Keratinocyte (primary cell): ENCODE measurements around the gene NRBF2. TPM values are rescaled to one million over a fixed set of nuclear protein-coding genes. Genes with fewer than 3 reads are reported as not detected.
"Not testable (repeated sequence)": the region's sequence is repeated elsewhere in the genome, so short reads cannot be mapped to it uniquely, and the experiment has no call there.

ENCODE experiments used
- DNase-seq: peaks from one replicate; pipeline ENCODE4 v3.0.0-alpha.2; 2011; ENCODE audit warnings: low read depth, missing footprints, low spot score
- FAIRE-seq: peaks from 2 replicates; lab custom pipeline; 2011; peaks lifted over from hg19 to GRCh38; lab: Jason Lieb, UNC
- H2AFZ ChIP-seq: 2 replicates; pipeline ENCODE4 v1.6.0; 2012; ENCODE audit warnings: low read length, control low read depth, inconsistent platforms; ENCODE audit not compliant: control insufficient read depth
- H3K27ac ChIP-seq: 2 replicates; pipeline ENCODE4 v1.5.1; 2011; ENCODE audit warnings: low read length; ENCODE audit not compliant: control insufficient read depth, insufficient read depth
- H3K27me3 ChIP-seq: 3 replicates; pipeline ENCODE4 v1.6.0; 2011; ENCODE audit warnings: low read length; ENCODE audit not compliant: control insufficient read depth, insufficient read depth; ENCODE audit errors: extremely low read depth
- H3K36me3 ChIP-seq, 2 experiments: 2 replicates in 1 of 2; 3 replicates in 1 of 2; pipeline ENCODE4 v1.5.1; 2011; ENCODE audit warnings: low read length in 2 of 2, mild to moderate bottlenecking in 1 of 2; ENCODE audit not compliant: control insufficient read depth in 2 of 2, insufficient read depth in 2 of 2; ENCODE audit errors: extremely low read depth in 1 of 2
- H3K4me1 ChIP-seq: 3 replicates; pipeline ENCODE4 v1.5.1; 2011; ENCODE audit warnings: low read length; ENCODE audit not compliant: control insufficient read depth, insufficient read depth; ENCODE audit errors: extremely low read depth
- H3K4me2 ChIP-seq: 3 replicates; pipeline ENCODE4 v1.6.0; 2011; ENCODE audit warnings: low read depth, low read length; ENCODE audit not compliant: control insufficient read depth, insufficient read depth; ENCODE audit errors: extremely low read depth
- H3K4me3 ChIP-seq, 3 experiments: fragments of 200-600 bp in 1 of 3; sonication (generic) in 1 of 3; 2 replicates in 2 of 3; 3 replicates in 1 of 3; pipeline ENCODE4 v1.5.1; 2011 to 2016; ENCODE audit warnings: low read length in 3 of 3, mild to moderate bottlenecking in 3 of 3, control low read depth in 2 of 3, inconsistent platforms in 1 of 3, low read depth in 1 of 3, mixed read lengths in 1 of 3, mixed run types in 1 of 3, moderate library complexity in 1 of 3; ENCODE audit not compliant: control insufficient read depth in 2 of 3, insufficient read depth in 2 of 3; ENCODE audit errors: extremely low read depth in 1 of 3
- H3K79me2 ChIP-seq: 2 replicates; pipeline ENCODE4 v1.6.0; 2012; ENCODE audit warnings: low read length; ENCODE audit not compliant: control insufficient read depth, insufficient read depth
- H3K9ac ChIP-seq: 3 replicates; pipeline ENCODE4 v1.6.0; 2011; ENCODE audit warnings: low read length; ENCODE audit not compliant: control insufficient read depth, insufficient read depth; ENCODE audit errors: extremely low read depth
- H3K9me1 ChIP-seq: 3 replicates; pipeline ENCODE4 v1.6.0; 2011; ENCODE audit warnings: low read length; ENCODE audit not compliant: control insufficient read depth, insufficient read depth; ENCODE audit errors: extremely low read depth
- H3K9me3 ChIP-seq: 2 replicates; pipeline ENCODE4 v1.5.1; 2012; ENCODE audit warnings: low read depth, low read length; ENCODE audit not compliant: control insufficient read depth
- H4K20me1 ChIP-seq: 3 replicates; pipeline ENCODE4 v1.6.0; 2011; ENCODE audit warnings: low read length; ENCODE audit not compliant: control insufficient read depth, insufficient read depth; ENCODE audit errors: extremely low read depth
- EZH2 ChIP-seq: IDR thresholded peaks from one replicate; pipeline ENCODE4 v1.6.1; 2012; ENCODE audit warnings: inconsistent platforms, mild to moderate bottlenecking, low read length, moderate library complexity
- dilution Hi-C: fragments of 300-500 bp; cut with MboI; formaldehyde crosslinking; loops from one replicate; pipeline ENCODE4 v1.7.0; 2020; ENCODE audit warnings: low sequenced_read_pairs; ENCODE audit not compliant: extremely low pct_ligation_motif_present
- polyA plus RNA-seq, 5 experiments: library from polyadenylated mRNA; depleted of rRNA in 3 of 5; stranded (reverse) in 3 of 5; stranded (forward) in 1 of 5; unstranded in 1 of 5; fragments of >200 nt; gene quantifications; 1 replicate in 1 of 5; 2 replicates in 3 of 5; 3 replicates in 1 of 5; pipeline versions ENCODE4 v1.2.1 to v1.2.3, GENCODE V29; 2011 to 2012; ENCODE audit warnings: missing spikeins in 2 of 5, low read depth in 1 of 5, low replicate concordance in 1 of 5
- TF ChIP-seq, protein P1 (sequence below), 3 experiments: IDR thresholded peaks in 1 of 3; conservative IDR thresholded peaks in 1 of 3; optimal IDR thresholded peaks in 1 of 3; 2 replicates in 2 of 3; 3 replicates in 1 of 3; pipeline versions ENCODE3 to v1.5.1; 2011; ENCODE audit warnings: low read length in 3 of 3, mild to moderate bottlenecking in 3 of 3, moderate library complexity in 2 of 3, control low read depth in 1 of 3, inconsistent platforms in 1 of 3; ENCODE audit not compliant: insufficient read depth in 2 of 3; ENCODE audit errors: extremely low read depth in 1 of 3

The NRBF2 gene
- polyA plus RNA-seq, 1 donor (not counting 4 experiments of a cell fraction or from before 2014, with no cell fraction given), result 31.1 TPM

DNA sequence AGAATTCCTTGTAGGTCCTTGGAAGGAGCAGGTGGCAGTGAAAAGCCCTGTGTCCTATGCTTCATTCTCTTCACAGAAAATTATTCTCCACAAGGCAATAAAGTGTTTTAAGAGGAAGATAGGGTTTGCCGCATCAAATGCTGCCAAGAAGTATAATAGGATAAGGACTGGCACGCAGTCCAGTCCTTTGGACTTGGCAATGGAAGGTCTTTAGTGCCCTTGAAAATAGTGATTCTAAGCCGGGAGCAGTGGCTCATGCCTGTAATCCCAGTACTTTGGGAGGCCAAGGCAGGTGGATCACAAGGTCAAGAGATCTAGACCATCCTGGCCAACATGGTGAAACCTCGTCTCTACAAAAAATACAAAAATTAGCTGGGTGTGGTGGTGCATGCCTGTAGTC lies 29.9 kb upstream of the NRBF2 start:
- H3K27me3 ChIP-seq, H3K79me2 ChIP-seq, H3K4me1 ChIP-seq, H3K4me3 ChIP-seq, H3K27ac ChIP-seq, H3K9me1 ChIP-seq, FAIRE-seq, H3K9me3 ChIP-seq, H3K36me3 ChIP-seq, H2AFZ ChIP-seq, DNase-seq, H4K20me1 ChIP-seq, H3K9ac ChIP-seq, H3K4me2 ChIP-seq, dilution Hi-C loops: not testable (repeated sequence)

GRCh38 chr10:63103971-63104409 lies 29.1 kb upstream of the NRBF2 start:
- Histone ChIP-seq H3K27ac (no peak overlapping the region), H2AFZ (no peak overlapping the region), H3K4me2 (no peak overlapping the region), H3K9me3 (no peaks in the 10 kb centered on the region), H3K27me3 (no peaks in the 10 kb centered on the region), H3K4me3 (no peak overlapping the region), H3K9me1 (no peaks in the 10 kb centered on the region), H3K79me2 (no peaks in the 10 kb centered on the region), H3K9ac (no peak overlapping the region), H3K36me3 (no peaks in the 10 kb centered on the region), H4K20me1 (no peaks in the 10 kb centered on the region), H3K4me1 (peaks cover 9% of the 10 kb centered on the region)
- no peak for TF ChIP-seq EZH2
- TF ChIP-seq, protein P1, sequence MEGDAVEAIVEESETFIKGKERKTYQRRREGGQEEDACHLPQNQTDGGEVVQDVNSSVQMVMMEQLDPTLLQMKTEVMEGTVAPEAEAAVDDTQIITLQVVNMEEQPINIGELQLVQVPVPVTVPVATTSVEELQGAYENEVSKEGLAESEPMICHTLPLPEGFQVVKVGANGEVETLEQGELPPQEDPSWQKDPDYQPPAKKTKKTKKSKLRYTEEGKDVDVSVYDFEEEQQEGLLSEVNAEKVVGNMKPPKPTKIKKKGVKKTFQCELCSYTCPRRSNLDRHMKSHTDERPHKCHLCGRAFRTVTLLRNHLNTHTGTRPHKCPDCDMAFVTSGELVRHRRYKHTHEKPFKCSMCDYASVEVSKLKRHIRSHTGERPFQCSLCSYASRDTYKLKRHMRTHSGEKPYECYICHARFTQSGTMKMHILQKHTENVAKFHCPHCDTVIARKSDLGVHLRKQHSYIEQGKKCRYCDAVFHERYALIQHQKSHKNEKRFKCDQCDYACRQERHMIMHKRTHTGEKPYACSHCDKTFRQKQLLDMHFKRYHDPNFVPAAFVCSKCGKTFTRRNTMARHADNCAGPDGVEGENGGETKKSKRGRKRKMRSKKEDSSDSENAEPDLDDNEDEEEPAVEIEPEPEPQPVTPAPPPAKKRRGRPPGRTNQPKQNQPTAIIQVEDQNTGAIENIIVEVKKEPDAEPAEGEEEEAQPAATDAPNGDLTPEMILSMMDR (optimal IDR thresholded peaks at IDR 0.05 in 1 of 3, IDR thresholded peaks at IDR 0.05 in 1 of 3, conservative IDR thresholded peaks at IDR 0.05 in 1 of 3; ENCODE audit: extremely low read depth in 1 of 3, insufficient read depth in 2 of 3, low read length in 3 of 3), result no peak
- no peak for DNase-seq
- FAIRE-seq, result no peak
- dilution Hi-C loops, result no loop called here
